Measurements from ENCODE around the gene DBN1. TPM values are rescaled to one million over a fixed set of nuclear protein-coding genes. Genes with fewer than 3 reads are reported as not detected.
"Not testable (repeated sequence)": the region's sequence is repeated elsewhere in the genome, so short reads cannot be mapped to it uniquely, and the experiment has no call there.

DBN1 gene
- total RNA-seq, 1 donor from 2014 or later = 170 TPM

DNA sequence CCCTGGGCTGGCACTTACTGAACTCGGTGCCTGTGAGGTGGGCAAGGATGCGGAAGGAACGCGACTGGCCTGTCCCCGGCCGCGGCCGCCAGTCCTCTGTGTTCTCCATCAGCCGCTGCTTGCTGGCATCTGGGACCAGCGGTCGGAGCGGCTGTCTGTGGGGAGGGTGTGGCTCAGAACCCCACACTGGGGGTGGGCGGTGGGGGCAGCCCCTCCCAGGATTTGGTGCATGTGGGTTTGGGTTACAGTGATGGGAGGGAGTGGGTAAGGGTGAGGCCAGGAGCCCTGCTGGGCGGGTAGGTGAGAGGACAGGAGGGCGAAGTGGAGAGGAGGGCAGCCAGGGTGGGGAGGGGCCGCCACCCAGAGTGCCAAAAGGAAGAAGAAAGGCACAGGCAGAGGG lies 17.6 kb upstream of the DBN1 start:
- no peak for DNase-seq

GRCh38 chr5:177490311-177490991 lies 17.0 kb upstream of the DBN1 start:
- no peak for DNase-seq

DNA sequence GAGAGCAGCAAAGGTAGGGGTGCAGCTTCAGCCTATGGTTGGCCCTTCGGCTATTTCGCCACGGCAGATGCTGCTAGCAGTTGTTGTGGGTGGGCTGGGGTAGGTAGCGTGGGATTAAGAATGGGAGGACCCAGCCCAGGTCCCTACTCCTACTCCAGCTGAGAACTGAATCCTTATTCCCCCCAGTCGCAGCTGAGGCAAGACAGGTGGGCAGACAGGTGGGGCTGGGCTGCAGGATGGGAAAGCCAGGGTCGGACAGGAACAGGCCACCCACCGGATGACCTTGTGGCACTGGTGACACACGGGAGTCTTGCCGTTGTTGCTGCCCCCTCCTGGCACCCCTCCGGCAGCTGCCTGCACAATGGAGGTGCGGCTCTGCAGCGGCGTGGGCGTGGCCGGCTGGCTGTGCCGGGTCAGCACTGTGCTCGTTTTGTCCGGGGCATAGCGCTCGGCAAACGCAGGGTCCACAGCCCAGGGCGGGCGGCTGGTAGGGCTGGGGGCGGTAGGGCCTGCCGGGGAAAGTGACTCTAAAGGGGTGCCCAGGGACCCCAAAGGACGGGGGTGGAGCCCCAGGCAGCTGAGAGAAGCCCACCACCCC lies 15.8 kb upstream of the DBN1 start:
- no peak for DNase-seq

GRCh38 chr5:177487975-177488374 lies 14.5 kb upstream of the DBN1 start:
- no peak for DNase-seq

DNA sequence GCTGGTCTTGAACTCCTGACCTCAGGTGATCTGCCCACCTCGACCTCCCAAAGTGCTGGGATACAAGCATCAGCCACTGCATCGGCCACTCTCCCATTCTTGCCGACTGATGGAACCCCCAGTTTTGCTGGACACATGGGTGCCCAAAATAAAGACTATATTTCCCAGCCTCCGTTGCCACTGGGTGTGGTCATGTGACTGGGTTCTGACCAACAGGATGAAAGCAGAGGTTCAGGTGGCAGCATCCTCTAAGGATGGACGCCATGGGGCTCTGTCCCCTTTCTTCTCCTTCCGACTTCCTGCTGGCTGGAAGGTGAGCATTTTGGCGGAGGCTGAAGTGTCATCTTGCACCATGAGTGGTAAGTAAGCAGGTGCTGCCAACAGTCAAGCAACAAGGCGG lies 13.7 kb upstream of the DBN1 start:
- DNase-seq = no peak

GRCh38 chr5:177486256-177486655 lies 12.8 kb upstream of the DBN1 start:
- no peak for DNase-seq

DNA sequence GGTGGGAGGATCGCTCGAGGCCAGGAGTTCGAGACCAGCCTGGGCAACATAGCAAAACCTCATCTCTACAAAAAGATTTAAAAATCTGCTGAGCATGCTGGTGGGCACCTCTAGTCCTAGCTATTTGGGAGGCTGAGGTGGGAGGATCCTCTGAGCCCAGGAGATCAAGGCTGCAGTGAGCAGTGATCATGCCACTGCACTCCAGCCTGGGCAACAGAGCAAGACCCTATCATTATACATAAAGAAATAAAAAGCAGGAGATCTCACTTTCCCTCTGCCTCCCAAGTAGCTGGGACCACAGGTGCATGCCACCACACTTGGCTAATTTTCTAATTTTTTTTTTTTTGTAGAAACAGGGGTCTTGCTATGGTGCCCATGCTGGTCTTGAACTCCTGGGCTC lies 12.3 kb upstream of the DBN1 start:
- not testable (repeated sequence) for DNase-seq

DNA sequence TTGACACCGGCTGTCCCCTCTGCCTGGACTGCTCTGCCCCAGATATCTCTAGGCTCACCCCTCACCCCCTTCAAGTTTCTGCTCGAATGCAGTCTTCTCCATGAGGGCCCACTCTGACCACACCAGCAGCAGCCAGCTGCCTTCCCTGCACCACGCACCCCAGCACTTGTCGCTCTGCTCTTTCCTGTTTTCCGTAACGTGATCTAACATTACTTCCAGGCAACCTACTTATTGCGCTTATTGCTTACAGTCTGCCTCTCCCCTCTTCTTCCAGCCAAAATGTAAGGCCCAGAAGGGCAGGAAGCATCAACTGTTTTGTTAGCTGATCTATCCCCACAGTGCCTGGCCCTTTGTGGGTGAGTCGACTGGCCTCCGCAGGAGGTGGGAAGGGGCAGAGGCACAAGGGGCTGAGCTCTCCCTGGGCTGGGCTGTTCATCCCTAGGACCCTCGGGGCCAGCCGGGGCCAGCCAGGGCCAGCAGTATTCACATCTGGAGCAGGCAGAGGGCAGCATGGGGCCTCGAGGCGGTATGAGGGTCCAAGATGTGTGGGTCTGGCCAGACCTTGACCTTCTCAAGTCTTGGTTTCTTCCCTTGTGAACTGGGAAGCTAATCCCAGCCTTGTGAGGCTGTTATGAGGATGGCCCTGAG lies 11.6 kb upstream of the DBN1 start:
- no peak for DNase-seq

- no peak for DNase-seq
Observed at GRCh38 chr5:177483994-177484901, 10.8 kb upstream of the DBN1 start.

GRCh38 chr5:177483042-177483441 lies 9.6 kb upstream of the DBN1 start:
- DNase-seq = no peak

- DNase-seq = no peak
Observed at GRCh38 chr5:177482359-177482795, 8.9 kb upstream of the DBN1 start.

DNA sequence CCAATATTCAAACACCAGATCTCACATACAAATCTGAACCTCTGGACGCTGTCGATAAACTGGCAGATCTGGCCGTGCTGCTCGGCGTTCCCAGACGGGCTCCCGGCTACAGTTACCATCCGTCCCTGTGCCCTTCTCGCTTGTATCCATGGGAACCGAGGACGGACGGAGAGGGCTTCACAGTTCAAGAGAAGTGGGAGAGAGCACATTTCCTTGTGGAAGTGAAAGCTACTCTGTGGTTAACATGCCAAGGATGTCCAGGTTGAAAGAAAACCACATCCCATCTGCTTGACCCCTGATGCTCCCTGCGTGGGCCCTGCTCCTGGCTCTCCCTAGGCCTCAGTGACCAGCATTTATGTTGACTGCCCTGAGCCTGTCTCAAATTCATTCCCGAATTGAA lies 6.3 kb upstream of the DBN1 start:
- no peak for DNase-seq

- no peak for DNase-seq
Observed at GRCh38 chr5:177478711-177479646, 5.5 kb upstream of the DBN1 start.

DNA sequence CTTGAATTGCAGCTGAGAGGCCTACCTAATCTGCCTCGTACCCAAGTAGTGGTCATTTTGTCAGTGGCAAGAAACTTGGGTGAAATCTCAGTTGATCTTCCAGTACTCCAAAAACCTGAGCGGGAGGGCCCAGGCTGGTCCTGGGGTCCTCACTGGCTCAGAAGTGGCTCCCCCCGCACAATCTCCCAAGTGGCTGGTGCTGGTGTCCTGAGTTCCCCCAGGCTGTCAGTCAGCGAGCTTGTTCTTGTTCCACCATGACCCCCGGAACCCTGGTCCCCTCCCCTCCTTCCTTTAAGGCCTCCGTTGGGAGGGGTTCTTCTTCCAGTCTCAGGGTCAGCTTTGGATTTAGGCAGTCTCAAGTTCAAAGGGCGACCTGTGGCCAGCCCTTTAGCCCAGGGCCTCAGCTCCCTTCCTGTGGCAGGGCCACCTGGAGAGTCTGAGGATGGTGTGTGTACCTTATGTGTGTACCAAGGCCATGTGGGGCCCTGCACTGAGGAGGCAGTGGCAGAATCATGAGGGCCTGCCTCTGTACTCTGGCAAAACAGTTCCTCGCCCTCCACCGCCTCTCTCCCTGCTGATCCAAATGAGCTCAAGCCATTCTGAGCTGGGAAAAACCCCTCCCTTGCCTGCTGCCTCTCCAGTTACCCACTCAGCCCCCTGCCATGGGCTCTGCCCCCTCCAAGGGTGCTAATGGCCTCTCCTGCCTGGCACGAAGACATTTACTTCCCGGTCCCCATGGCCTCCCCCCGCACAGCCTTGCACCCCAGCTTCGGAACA lies 4.5 kb upstream of the DBN1 start:
- no peak for DNase-seq

DNA sequence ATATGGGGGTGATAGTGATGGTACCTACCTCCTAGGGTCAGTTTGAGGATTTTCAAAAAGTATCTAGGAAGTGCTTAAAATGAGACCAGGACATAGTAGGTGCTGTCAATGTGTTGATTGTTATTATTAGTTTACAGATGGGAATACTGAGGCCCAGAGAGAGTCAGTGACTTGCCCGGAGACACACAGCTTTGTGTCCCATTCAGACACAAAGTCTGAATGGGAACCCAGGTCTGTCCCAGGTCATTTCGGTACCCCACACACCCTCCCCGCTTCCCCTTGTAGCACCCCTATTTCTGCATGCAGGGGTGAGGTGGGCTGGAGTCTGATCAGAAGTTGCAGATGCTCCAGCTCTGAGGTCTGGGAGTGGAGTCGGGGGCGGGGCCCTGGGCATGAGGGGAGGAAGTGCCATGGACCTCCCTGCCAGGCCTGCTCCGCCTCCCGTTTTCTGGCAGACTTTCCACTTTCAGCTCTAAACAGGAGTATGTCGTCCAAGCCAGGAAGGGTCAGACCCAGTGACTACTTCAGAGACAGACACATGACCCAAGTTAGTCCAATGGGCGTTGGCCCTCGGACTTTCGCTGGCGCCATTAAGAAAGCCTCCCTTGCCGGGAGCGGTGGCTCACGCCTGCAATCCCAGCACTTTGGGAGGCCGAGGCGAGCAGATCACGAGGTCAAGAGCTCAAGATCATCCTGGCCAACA lies 3.2 kb upstream of the DBN1 start:
- DNase-seq = no peak

DNA sequence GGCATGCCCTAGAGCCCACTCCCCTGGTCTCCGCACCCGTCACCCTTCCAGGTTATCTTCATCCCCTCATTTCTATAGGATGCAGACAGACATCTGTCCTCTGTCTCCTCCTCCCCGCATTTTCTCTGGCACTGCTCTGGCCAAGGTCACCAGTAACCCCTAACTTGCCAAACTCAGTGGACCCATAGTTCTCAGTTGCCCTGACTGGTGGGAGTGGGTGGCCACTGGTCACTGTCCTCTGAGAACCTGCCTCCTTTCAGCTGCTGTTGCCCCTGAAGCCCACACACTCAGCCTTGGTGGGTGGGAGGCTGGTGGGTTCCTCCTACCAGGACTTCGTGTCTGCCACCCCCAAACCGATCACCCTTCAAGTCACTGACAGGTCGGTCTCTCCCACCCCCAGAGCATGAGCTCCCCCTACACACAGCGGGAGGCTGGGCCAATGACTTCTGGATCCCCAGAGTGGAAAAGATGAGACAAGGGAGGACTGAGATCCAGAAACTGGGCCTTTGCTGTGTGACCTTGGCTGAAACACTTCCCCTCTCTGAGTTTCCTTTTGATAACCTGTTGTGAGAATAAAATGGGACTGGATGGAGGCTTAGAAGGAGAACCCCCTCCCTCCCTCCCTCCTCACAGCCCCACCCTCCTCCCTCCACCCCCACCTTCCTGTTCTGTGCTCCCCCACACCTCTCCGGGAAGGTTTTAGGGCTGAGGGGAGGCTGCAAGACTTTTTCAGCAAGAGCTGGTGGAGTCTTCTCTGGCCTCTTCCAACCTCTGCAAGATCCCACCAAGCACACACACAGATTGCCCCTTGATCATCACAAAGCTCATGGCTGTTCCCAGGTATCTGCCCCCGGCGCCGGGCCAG lies 2.4 kb upstream of the DBN1 start:
- no peak for DNase-seq

DNA sequence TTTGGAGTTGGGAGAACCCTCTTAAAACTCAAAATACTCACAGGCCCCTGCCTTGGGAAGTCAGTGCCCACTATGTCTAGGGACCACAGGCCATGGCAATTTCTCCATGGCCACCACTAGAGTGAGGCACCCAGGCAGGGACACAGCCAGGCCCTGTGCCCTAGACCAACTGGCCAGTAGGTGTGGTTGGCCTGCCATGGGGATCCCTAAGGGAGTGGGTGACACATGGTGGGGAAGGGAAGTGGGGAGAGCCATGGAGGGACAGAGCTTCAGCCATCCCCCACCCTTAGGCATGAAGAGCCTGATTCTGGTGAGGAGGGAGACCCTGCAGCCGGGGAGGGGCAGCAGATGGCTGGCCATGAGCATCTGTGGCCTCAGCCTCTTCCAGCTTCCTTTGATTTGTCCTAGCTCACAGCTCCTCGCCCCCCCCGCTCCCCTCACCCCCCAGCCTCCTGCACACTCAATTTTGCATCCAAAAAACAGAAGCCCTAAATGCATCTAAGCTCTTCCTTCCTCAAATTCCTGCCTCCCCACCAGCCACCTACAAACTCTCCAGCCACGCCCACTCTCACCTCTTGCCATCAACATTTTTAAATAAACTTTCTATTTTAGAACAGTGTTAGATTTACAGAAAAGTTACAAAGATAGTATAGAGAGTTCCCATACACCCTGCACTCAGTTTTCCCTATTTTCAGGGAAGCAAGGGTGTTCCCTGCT lies 1.6 kb upstream of the DBN1 start:
- no peak for DNase-seq

DNA sequence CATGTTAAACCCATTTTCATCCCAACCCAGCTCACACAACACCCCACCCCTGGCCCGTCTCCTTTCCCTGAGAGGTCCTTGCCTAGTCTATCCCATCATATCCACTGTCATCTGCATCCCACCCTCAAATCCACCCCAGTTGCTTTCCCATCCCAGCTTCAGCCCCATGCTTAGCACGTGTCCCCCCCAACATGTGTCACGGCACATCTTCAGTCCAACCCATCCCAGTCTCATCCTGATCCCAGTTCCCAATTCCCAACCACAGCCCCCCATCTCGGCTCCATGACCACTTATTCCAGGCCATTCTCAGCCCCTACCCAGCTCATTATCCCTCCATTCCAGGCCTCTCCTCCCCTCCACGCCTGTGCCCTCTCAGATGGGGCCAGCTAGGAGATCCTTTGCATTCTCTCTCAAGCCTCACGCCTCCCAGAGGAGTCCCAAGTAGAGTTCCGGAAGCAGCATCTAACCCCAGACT lies 605 bp upstream of the DBN1 start:
- no peak for DNase-seq
